Fibroblast of mammary gland (primary cell): ENCODE results near the gene EPHA7.

Experiments used
- DNase-seq: peaks from one replicate; pipeline ENCODE4 v3.0.0-alpha.2; 2010; ENCODE audit warnings: low read depth
- H3K4me3 ChIP-seq: 2 replicates; pipeline ENCODE4 v1.5.1; 2011; ENCODE audit warnings: low read depth, mild to moderate bottlenecking, low read length, moderate library complexity; ENCODE audit not compliant: control insufficient read depth
- TF ChIP-seq, protein P1 (sequence below): conservative IDR thresholded peaks from 2 replicates; pipeline ENCODE4 v1.5.1; 2011; ENCODE audit warnings: low read depth, low read length, inconsistent platforms; ENCODE audit not compliant: control insufficient read depth, insufficient read depth

EPHA7 gene

GRCh38 chr6:93416571-93417420 lies 2.6 kb downstream of the EPHA7 start:
- TF ChIP-seq, protein P1, sequence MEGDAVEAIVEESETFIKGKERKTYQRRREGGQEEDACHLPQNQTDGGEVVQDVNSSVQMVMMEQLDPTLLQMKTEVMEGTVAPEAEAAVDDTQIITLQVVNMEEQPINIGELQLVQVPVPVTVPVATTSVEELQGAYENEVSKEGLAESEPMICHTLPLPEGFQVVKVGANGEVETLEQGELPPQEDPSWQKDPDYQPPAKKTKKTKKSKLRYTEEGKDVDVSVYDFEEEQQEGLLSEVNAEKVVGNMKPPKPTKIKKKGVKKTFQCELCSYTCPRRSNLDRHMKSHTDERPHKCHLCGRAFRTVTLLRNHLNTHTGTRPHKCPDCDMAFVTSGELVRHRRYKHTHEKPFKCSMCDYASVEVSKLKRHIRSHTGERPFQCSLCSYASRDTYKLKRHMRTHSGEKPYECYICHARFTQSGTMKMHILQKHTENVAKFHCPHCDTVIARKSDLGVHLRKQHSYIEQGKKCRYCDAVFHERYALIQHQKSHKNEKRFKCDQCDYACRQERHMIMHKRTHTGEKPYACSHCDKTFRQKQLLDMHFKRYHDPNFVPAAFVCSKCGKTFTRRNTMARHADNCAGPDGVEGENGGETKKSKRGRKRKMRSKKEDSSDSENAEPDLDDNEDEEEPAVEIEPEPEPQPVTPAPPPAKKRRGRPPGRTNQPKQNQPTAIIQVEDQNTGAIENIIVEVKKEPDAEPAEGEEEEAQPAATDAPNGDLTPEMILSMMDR = no peak
- no peak for DNase-seq
- no peak overlapping the region for H3K4me3 ChIP-seq

GRCh38 chr6:93413190-93413589 lies 6.2 kb downstream of the EPHA7 start:
- H3K4me3 ChIP-seq = no peak overlapping the region
- TF ChIP-seq, protein P1 = no peak
- no peak for DNase-seq

GRCh38 chr6:93412452-93412851 lies 6.9 kb downstream of the EPHA7 start:
- no peak for DNase-seq
- TF ChIP-seq, protein P1 = no peak
- H3K4me3 ChIP-seq = no peak overlapping the region

- H3K4me3 ChIP-seq = no peak overlapping the region
- DNase-seq = no peak
- TF ChIP-seq, protein P1 = no peak
Measured at GRCh38 chr6:93407186-93407585, 12.2 kb downstream of the EPHA7 start.

GRCh38 chr6:93403390-93403789 lies 16.0 kb downstream of the EPHA7 start:
- DNase-seq = no peak
- no peak overlapping the region for H3K4me3 ChIP-seq
- TF ChIP-seq, protein P1 = no peak

- TF ChIP-seq, protein P1 = no peak
- no peak for DNase-seq
Measured at GRCh38 chr6:93398723-93399122, 20.6 kb downstream of the EPHA7 start.

More at GRCh38 chr6:93398723-93399122, 20.6 kb downstream of the EPHA7 start:
- H3K4me3 ChIP-seq = no peak overlapping the region
